IPS-NIHi11 (cell line): ENCODE results near the gene CEL.
"Not testable (repeated sequence)": the region's sequence is repeated elsewhere in the genome, so short reads cannot be mapped to it uniquely, and the experiment has no call there.

Experiments
- DNase-seq: peaks from one replicate; pipeline ENCODE4 v3.0.0; 2012; ENCODE audit warnings: mixed read lengths, low spot score

CEL gene

GRCh38 chr9:133064241-133065069, 2.7 kb downstream of the CEL start:
- DNase-seq = no peak

- DNase-seq = no peak
Measured at GRCh38 chr9:133065070-133065388, 3.2 kb downstream of the CEL start.

DNA sequence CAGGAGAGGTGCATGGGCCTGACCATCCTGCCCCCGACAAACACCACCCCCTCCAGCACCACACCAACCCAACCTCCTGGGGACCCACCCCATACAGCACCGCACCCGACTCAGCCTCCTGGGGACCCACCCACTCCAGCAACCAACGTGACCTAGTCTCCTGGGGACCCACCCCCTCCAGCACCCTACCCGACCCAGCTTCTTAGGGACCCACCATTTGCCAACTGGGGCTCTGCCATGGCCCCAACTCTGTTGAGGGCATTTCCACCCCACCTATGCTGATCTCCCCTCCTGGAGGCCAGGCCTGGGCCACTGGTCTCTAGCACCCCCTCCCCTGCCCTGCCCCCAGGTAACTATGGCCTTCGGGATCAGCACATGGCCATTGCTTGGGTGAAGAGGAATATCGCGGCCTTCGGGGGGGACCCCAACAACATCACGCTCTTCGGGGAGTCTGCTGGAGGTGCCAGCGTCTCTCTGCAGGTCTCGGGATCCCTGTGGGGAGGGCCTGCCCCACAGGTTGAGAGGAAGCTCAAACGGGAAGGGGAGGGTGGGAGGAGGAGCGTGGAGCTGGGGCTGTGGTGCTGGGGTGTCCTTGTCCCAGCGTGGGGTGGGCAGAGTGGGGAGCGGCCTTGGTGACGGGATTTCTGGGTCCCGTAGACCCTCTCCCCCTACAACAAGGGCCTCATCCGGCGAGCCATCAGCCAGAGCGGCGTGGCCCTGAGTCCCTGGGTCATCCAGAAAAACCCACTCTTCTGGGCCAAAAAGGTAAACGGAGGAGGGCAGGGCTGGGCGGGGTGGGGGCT, 4.6 kb downstream of the CEL start:
- DNase-seq = no peak

DNA sequence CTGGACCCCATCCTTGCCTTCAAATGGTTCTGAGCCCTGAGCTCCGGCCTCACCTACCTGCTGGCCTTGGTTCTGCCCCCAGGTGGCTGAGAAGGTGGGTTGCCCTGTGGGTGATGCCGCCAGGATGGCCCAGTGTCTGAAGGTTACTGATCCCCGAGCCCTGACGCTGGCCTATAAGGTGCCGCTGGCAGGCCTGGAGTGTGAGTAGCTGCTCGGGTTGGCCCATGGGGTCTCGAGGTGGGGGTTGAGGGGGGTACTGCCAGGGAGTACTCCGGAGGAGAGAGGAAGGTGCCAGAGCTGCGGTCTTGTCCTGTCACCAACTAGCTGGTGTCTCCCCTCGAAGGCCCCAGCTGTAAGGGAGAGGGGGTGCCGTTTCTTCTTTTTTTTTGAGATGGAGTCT, 5.2 kb downstream of the CEL start:
- no peak for DNase-seq

DNA sequence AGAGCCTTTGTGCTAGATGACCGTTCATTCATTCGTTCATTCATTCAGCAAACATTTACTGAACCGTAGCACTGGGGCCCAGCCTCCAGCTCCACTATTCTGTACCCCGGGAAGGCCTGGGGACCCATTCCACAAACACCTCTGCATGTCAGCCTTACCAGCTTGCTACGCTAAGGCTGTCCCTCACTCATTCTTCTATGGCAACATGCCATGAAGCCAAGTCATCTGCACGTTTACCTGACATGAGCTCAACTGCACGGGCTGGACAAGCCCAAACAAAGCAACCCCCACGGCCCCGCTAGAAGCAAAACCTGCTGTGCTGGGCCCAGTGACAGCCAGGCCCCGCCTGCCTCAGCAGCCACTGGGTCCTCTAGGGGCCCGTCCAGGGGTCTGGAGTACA, 6.0 kb downstream of the CEL start:
- no peak for DNase-seq

- not testable (repeated sequence) for DNase-seq
Measured at GRCh38 chr9:133068431-133068830, 6.7 kb downstream of the CEL start.

DNA sequence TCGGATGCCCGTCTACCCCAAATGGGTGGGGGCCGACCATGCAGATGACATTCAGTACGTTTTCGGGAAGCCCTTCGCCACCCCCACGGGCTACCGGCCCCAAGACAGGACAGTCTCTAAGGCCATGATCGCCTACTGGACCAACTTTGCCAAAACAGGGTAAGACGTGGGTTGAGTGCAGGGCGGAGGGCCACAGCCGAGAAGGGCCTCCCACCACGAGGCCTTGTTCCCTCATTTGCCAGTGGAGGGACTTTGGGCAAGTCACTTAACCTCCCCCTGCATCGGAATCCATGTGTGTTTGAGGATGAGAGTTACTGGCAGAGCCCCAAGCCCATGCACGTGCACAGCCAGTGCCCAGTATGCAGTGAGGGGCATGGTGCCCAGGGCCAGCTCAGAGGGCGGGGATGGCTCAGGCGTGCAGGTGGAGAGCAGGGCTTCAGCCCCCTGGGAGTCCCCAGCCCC, 8.8 kb downstream of the CEL start:
- DNase-seq = not testable (repeated sequence)

- not testable (repeated sequence) for DNase-seq
Measured at GRCh38 chr9:133070985-133071384, 9.2 kb downstream of the CEL start.

DNA sequence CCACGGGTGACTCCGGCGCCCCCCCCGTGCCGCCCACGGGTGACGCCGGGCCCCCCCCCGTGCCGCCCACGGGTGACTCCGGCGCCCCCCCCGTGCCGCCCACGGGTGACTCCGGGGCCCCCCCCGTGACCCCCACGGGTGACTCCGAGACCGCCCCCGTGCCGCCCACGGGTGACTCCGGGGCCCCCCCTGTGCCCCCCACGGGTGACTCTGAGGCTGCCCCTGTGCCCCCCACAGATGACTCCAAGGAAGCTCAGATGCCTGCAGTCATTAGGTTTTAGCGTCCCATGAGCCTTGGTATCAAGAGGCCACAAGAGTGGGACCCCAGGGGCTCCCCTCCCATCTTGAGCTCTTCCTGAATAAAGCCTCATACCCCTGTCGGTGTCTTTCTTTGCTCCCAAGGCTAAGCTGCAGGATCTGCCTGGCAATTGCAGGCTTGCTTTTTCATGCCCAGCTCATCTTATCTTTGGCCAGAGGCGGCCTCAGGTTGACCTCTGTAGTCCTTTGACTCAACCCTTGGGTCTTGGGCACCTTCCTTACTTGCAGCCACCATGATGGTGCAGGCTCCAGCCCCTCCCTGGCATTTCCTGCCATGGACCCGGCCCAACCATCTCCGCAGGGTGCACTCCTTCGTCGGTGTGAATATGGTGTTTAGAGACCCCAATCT, 9.8 kb downstream of the CEL start:
- no peak for DNase-seq

- not testable (repeated sequence) for DNase-seq
Measured at GRCh38 chr9:133072210-133072609, 10.4 kb downstream of the CEL start.

- no peak for DNase-seq
Measured at GRCh38 chr9:133073086-133074014, 11.6 kb downstream of the CEL start.

GRCh38 chr9:133074111-133074651, 12.4 kb downstream of the CEL start:
- no peak for DNase-seq

DNA sequence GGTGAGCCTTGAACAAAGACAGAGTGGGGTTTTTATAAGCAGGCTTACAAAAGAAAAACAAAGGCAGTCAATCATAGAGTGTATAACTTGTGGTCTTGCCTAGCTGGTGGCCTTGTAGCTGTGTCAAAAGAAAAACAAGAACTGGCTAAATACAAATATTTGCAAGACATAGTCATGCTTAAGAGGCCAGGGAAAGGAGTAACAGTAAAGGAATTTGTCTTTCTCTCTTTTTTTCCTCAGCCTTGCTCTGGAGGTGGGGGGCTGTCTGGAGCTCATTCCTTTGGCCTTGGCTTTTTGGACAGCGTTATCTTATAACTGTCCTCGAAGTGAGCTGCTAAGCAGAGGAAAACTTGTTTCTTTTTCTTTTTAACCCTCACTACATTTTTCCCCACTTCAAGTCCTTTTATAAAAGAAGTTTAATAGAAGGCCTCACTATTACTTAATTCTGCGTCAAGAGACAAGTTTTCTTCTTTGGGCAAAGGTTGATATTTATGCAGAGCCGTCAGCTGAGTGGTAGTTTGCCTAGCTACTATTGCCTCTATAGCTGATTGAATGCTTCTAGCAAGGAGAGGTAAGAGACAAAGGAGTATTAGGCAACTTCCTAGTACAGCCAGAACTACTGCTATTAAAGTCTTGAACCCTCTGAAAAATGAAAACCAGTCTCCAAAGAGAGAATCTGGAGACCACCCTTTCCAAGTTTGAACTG, 14.3 kb downstream of the CEL start:
- DNase-seq = no peak

GRCh38 chr9:133076691-133077090, 14.9 kb downstream of the CEL start:
- DNase-seq = no peak

DNA sequence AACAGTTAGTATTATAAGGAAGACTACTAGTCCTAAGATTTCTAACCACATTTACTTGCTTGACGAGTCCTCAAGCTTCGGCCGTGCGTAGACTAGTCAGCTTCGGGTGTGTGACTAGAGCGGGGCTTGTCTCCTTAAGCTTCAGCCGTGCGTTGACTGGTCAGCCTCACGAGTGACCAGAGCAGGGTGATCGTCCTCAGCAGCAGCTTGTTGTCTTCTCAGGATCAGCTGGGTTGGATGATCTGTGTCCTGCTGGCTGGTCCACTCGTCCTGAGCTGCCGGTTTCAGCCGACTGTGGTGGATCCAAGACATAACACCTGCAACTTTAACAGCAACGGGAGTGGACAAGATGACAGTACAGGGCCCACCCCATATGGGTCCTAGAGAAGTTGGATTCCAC, 16.7 kb downstream of the CEL start:
- DNase-seq = no peak

DNA sequence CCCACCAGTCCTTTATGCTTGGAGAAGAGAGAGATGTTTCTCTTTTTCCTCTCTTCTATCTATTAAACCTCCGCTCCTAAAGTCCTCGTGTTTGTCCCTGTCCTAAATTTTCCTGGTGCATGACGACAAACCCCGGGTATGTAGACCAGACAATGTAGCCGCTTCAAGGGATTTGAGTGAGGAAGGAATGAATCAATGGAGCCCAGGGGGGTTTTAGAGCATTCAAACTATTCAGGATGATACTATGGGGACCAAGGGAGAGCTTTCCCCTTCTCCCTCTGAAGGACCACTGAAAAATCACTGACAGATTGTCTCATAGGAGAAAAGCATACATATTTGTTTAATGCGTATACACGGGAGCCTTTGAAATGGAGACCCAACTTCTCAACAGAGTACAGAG, 18.4 kb downstream of the CEL start:
- DNase-seq = peak; percentile 4

DNA sequence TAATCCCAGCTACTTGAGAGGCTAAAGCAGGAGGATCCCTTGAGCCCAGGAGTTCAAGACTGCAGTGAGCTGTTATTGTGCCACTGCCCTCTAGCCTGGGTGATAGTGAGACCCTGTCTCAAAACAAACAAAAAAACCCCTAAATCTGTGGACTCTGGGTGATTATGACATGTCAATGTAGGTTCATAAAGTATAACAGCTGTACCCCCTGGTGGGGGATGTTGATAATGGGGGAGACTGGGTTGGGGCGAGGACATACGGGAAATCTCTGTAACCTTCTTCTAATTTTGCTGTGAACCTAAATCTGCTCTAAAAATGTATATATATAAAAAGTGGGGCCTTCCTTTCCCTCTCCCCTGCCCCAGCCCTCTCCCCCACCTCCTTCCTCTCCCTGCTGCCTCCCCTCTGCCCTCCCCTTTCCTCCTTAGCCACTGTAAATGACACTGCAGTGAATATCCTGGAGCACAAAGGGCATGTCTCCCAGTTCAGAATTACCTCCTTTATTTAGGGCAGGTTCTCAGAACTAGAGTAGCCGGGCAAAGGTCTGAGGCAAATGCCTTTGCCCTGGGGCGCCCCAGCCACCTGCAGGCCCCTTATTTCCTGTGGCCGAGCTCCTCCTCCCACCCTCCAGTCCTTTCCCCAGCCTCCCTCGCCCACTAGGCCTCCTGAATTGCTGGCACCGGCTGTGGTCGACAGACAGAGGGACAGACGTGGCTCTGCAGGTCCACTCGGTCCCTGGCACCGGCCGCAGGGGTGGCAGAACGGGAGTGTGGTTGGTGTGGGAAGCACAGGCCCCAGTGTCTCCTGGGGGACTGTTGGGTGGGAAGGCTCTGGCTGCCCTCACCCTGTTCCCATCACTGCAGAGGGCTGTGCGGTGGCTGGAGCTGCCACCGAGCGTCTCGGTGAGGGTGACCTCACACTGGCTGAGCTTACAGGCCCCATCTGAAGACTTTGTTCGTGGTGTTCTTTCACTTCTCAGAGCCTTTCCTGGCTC, 19.3 kb downstream of the CEL start:
- not testable (repeated sequence) for DNase-seq

DNA sequence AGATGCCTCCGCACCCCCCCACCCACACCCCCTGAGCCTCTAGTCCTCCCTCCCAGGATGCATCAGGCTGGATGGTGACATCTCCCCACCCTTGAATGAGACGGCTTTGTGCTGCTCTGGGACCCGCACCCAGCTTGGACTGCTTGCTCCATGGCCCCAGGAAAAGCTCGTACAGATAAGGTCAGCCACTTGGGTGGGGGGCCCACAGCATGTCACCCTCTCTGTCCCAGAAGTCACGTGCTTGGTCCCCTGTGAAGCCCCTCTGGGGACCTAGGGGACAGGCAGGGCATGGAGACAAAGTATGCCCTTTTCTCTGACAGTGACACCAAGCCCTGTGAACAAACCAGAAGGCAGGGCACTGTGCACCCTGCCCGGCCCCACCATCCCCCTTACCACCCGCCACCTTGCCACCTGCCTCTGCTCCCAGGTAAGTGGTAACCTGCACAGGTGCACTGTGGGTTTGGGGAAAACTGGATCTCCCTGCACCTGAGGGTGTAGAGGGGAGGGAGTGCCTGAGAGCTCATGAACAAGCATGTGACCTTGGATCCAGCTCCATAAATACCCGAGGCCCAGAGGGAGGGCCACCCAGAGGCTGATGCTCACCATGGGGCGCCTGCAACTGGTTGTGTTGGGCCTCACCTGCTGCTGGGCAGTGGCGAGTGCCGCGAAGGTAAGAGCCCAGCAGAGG, 20.3 kb downstream of the CEL start:
- DNase-seq = not testable (repeated sequence)

- DNase-seq = not testable (repeated sequence)
Measured at GRCh38 chr9:133083688-133084087, 21.9 kb downstream of the CEL start.
